Activated CD4-positive, alpha-beta T cell treated with anti-CD3 and anti-CD28 coated beads, Interleukin-2, amount 50 U/mL, for 1 hour (primary cell): ENCODE data around the gene RIPOR1.
A peak's percentile ranks its signal among the peaks of the same experiment; 100 is the strongest.

Experiments
- DNase-seq: peaks from one replicate; pipeline ENCODE4 v3.0.0-alpha.2; 2020

The RIPOR1 gene

DNA sequence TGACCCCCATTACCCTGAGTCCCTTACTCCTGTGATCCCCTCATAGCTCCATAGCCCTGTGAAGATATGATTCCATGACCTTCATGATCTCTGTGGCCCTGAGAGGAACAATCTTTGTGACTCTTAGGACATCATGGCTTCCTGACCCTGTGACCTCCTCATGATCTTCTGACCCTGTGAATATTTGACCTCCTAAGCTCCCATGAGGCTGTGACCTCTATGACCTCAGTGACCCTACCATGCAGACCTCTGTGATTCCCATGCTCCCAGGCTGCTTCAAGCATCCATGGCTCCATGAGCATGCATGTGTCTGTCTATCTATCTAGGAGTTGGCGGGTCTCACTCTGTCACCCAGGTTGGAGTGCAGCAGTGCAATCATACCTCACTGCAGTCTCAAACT, 12.1 kb downstream of the RIPOR1 start:
- no peak for DNase-seq

- no peak for DNase-seq
Observed at GRCh38 chr16:67541391-67542263, 13.0 kb downstream of the RIPOR1 start.

DNA sequence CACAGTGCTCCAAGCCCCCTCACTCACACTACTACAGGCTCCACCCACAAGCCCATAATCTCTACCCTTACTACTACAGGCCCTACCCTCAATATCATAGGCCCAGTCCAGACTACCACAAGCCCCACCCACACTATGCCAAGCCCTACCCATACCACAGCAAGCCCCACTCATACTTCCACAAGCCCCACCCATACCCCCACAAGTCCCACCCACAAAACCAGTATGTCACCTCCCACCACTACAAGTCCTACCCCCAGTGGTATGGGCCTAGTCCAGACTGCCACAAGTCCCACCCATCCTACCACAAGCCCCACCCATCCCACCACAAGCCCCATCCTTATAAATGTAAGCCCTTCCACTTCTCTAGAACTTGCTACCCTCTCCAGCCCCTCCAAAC, 13.8 kb downstream of the RIPOR1 start:
- peak; percentile 70 for DNase-seq

DNA sequence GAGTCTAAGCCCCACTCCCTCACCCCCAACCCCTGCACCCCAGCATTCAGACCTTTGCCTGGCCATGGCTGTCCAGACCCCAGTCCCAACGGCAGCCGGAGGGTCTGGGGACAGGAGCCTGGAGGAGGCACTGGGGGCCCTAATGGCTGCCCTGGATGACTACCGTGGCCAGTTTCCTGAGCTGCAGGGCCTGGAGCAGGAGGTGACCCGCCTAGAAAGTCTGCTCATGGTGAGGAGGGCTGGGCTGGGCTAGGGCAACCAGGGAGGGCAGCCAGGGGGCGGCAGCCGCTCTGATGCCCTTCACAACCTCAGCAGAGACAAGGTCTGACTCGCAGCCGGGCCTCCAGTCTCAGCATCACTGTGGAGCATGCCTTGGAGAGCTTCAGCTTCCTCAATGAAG, 14.4 kb downstream of the RIPOR1 start:
- DNase-seq: no peak

DNA sequence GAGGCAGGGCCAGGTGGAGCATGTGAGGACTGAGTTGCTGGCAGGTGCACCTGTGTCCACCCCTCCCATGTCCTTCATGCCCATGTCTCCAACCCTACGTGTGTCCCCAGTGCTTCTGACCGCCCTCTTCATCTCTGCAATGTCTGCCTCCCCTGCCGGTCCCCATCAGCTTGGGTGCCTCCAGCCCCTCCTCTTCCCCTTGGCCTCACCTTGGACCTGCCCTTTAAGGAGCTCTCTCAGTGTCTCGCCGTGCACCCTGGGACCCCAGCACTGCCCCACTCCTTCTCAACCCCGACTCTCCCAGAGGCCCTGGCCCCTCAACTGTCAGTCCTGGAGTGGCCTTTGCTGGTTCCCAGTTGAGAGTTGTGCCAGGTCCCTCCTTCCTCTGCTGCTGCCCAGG, 15.0 kb downstream of the RIPOR1 start:
- no peak for DNase-seq

- DNase-seq: no peak
Observed at GRCh38 chr16:67544329-67544841, 15.8 kb downstream of the RIPOR1 start.

GRCh38 chr16:67544844-67545664, 16.4 kb downstream of the RIPOR1 start:
- no peak for DNase-seq

DNA sequence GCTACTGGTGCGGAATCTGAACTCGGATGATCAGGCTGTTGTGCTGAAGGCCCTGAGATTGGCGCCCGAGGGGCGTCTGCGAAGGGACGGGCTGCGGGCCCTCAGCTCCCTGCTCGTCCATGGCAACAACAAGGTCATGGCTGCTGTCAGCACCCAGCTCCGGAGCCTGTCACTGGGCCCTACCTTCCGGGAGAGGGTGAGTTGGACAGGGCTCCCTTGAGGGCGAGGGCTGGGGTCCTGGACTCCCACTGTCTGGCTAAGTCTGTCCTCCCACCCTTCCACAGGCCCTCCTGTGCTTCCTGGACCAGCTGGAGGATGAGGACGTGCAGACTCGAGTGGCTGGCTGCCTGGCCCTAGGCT, 17.0 kb downstream of the RIPOR1 start:
- DNase-seq: no peak

DNA sequence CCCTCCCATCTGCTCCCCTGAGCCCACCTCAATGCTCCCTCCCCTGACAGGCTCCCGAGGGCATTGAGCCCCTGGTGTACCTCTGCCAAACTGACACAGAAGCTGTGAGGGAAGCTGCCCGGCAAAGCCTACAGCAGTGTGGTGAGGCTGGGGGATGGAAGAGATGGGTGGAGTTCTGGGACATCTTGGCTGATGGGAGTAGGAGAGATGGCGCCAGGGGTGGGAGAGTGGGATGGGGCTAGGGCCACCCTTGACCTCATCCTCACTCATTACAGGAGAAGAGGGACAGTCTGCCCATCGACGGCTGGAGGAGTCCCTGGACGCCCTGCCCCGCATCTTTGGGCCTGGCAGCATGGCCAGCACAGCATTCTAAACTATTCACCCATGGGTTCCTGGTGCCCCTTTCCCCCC, 17.5 kb downstream of the RIPOR1 start:
- no peak for DNase-seq

- DNase-seq: peak; percentile 77
Observed at GRCh38 chr16:67546761-67547422, 18.3 kb downstream of the RIPOR1 start.

GRCh38 chr16:67547423-67548264, 19.0 kb downstream of the RIPOR1 start:
- DNase-seq: peak; percentile 46

- no peak for DNase-seq
Observed at GRCh38 chr16:67548265-67549126, 19.9 kb downstream of the RIPOR1 start.

- no peak for DNase-seq
Observed at GRCh38 chr16:67549240-67549639, 20.6 kb downstream of the RIPOR1 start.

- DNase-seq: no peak
Observed at GRCh38 chr16:67549936-67550335, 21.3 kb downstream of the RIPOR1 start.

- no peak for DNase-seq
Observed at GRCh38 chr16:67551091-67551490, 22.5 kb downstream of the RIPOR1 start.

DNA sequence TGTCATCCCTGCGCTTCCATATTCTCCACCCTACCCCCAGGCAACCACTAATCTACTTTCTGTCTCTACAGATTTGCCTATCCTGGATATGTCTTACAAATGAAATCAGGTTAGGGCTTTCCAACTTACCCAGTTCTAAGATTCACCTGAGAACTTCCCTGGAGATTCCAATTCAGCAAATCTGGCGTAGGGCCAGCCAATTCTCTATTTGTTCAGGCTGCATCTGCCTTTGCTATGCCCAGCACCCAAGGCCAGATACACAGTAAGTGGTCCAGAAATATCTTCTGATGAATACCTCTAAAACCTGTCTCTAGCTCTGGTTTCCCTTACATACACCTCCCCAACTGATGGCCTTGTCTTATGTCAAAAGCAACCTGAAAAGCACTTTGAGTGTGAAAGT, 23.3 kb downstream of the RIPOR1 start:
- no peak for DNase-seq

DNA sequence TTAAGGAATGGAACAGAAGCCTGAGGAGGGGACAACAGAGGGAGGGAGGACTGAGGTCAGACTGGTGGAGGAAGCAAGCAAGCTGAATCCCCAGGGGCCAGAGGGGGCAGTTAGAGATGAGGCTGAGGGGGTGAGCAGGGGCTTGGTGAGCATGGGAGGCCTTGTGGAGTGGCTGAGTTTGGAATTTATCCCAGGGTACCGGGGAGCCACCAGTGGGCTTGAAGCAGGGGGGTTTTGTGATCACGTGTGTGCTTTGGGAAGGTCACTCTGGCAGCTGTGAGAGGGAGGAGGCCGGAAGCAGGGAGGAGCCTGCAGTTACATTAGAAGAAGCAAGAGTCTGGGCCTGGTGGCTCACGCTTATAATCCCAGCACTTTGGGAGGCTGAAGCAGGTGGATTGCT, 23.8 kb downstream of the RIPOR1 start:
- no peak for DNase-seq

DNA sequence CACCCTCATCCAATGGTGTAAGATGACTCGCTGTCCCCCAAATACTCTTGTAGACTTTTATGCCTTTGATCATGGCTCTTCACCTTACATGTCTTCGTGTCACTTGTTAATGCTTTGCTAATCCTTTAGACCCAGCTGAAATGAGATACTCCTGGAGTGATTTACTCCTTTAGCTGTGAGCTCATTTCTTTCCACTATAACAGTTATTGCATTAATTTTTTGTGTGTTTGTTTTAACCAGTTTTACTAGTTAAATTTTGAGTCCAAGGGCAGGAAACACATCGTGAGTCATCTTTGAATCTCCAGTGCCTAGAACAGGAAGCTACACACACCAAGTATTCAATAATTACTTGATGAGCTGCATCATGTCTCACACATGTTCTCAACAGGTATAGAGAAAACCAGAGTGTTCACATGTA, 27.2 kb downstream of the RIPOR1 start:
- DNase-seq: no peak

DNA sequence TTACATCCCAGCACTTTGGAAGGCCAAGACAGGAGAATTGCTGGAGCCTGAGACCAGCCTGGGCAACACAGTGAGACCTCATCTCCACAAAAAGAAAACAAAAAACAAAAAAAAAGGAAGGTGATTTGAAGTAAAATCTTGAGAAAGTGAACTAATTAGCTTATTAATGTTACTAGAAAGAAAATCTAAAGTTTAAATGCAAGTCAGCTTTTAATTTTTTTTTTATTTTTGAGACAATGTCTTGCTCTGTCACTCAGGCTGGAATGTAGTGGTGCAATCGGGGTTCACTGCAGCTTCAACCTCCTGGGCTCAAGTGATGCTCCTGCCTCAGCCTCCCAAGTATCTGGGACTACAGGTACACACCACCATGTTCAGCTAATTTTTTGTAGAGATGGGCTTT, 30.2 kb downstream of the RIPOR1 start:
- no peak for DNase-seq

- no peak for DNase-seq
Observed at GRCh38 chr16:67560827-67561342, 32.3 kb downstream of the RIPOR1 start.

DNA sequence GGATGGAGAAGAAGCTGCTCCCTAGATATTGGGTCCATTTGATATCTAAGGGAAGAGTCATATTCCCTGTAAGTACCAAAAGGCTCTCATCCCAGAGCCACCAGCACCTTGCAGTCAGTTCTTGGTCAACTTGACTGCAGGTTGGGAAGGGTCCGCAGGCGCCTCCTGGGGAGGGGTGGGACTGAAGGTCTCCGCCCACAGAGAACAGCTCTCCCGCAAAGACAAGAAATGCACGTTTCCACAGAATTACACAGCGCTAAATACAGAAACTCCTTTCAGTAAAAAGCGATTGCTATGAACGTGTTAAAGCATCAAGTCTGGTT, 32.8 kb downstream of the RIPOR1 start:
- no peak for DNase-seq
